ENCODE data around the gene SDS. TPM values are rescaled to one million over a fixed set of nuclear protein-coding genes. Genes with fewer than 3 reads are reported as not detected.

SDS gene
- total and polyA plus RNA-seq, 2 of the 13 experiments (the other 11 are each of a cell fraction or from before 2014, with no cell fraction given) = not detected

- ChIA-PET CTCF (ENCODE audit: low intra/inter-chr PET ratio, low total read pairs) (no interaction called here), POLR2A (interaction anchor here (2.6 kb wide), 1 partner anchor 14 kb away, joined by 10 read pairs; the partner anchor contains the start of gene SLC8B1)
- H3K27ac ChIP-seq (ENCODE audit: extremely low read length, insufficient read depth, low read length) = no peak overlapping the region
- peaks cover 6 to 16% of the 10 kb centered on the region in 2 experiments; a peak in 4 of 5 replicates for H3K27me3 ChIP-seq (ENCODE audit: control insufficient read depth in 1 of 2, insufficient read depth in 2 of 2, low read length in 2 of 2)
- peak overlapping the region; percentile 54; the same call in 1 of the 2 replicates for H3K4me2 ChIP-seq (ENCODE audit: low read depth, low read length)
- no peak for TF ChIP-seq ZBTB21 (CRISPR knock-in tag; IDR thresholded peaks at IDR 0.05)
- TF ChIP-seq CEBPZ (IDR thresholded peaks at IDR 0.05; ENCODE audit: low read length) = no peak
- TF ChIP-seq MED1 (CRISPR knock-in tag; IDR thresholded peaks at IDR 0.05) = no peak
- no peak for TF ChIP-seq KDM2A (CRISPR knock-in tag; IDR thresholded peaks at IDR 0.05; ENCODE audit: borderline replicate concordance, low read depth)
- no peak for TF ChIP-seq NFATC3 (CRISPR knock-in tag; IDR thresholded peaks at IDR 0.05)
- H3K36me3 ChIP-seq (replicated peaks in 1 of 2; ENCODE audit: control insufficient read depth in 1 of 2, insufficient read depth in 2 of 2, low read length in 2 of 2) = no peaks in the 10 kb centered on the region
- 20% methylated on average over 17 of the region's 19 CpGs for whole genome bisulfite sequencing (ENCODE audit: low lambda C conversion rate)
- no TSS peak for BruUV-seq (replicated peaks)
- in situ Hi-C loops (cut with HindIII; ENCODE audit: extremely low pct_ligation_motif_present, low pct_unique_long_range_greater_than_20kb) (no loop called here), intact Hi-C loops (cut with micrococcal nuclease; ENCODE audit: unreplicated experiment) (no loop called here)
- H2AFZ ChIP-seq (ENCODE audit: low read length) = no peak overlapping the region
- H3K79me2 ChIP-seq (ENCODE audit: insufficient read depth, low read length) = no peaks in the 10 kb centered on the region
- no peaks in the 10 kb centered on the region for H4K20me1 ChIP-seq (ENCODE audit: insufficient read depth, low read length)
- no peak for FAIRE-seq
- H3K4me1 ChIP-seq (ENCODE audit: insufficient read depth, low read length) = 0 out of 2 replicates have a peak, but pooled peaks cover 13% of the 10 kb centered on the region
- ATAC-seq = peak; percentile 43
- no peaks in the 10 kb centered on the region for H3K9me3 ChIP-seq (ENCODE audit: low read length)
- DNase-seq (ENCODE audit: low spot score) = no peak
- H3K9ac ChIP-seq (ENCODE audit: insufficient read depth, low read depth, low read length) = no peak overlapping the region
- H3K4me3 ChIP-seq (replicated peaks in 1 of 3; ENCODE audit: insufficient read depth in 1 of 3, low read depth in 2 of 3, low read length in 3 of 3) = no peak overlapping the region; a peak in 1 of 6 replicates
These were observed 54.7 kb downstream of the SDS start for GRCh38 chr12:113348849-113349536.
